ENCODE measurements around the gene KCNH8. TPM values are rescaled to one million over a fixed set of nuclear protein-coding genes. Genes with fewer than 3 reads are reported as not detected.
"Not testable (repeated sequence)": the region's sequence is repeated elsewhere in the genome, so short reads cannot be mapped to it uniquely, and the experiment has no call there.

The KCNH8 gene
- total RNA-seq, 1 experiment from 2014 or later: not detected

DNA sequence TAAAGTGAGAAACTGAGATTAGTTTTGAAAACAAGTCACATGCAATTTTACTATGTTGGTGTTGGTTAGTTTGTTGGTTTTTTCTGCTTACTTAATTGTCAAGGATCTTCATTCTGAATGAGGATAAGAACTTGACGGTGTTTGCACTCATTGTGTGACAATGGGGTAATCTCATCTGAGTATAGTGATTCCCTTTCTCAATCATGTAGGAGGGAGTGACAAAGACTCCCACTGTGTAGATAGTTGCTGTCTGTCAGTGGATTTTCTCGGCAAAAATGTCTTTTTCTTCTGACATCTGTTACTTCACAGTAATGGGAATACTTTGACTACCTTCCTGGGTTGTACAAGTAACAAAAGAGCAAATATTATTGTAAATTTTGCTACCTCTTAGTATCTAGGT, 23.5 kb downstream of the KCNH8 start:
- DNase-seq (ENCODE audit: low read depth): no peak

DNA sequence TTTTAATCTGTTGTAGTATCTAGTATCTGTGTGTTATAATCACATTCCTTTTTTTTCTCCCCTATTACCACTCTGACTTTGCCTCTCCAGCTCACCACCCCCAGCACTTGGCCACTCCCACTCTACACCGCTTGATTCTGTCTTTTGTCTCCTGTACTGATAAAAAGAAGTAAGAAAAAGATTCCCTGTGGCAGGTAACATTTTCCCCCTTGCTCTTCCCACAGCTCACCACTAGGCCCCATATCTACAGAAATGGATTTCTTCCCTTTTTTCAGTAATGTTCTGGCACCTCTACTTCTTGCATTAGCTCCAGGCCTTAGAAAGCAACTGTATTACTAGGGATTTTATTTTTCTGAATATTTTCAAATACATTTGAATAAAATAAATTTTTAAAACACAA, 25.6 kb downstream of the KCNH8 start:
- no peak for DNase-seq (ENCODE audit: low read depth)

DNA sequence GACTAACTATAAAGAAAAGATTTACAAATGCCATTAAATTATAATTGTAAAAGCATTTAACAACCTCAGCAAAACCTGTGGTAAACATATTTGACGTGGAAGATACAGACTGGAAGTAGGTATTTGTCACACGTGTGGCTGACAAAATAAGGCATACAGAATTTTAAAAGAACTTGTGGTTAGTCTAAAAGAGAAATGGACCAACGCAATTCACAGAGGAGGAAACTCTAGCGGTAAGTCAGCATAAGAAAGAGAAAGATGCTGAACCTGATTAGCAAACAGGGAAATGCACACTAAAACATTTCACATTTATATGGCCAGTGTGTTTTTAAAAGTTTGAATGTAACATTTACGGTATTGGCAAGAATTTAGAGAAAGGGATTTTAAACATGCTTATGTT, 35.3 kb downstream of the KCNH8 start:
- DNase-seq (ENCODE audit: low read depth): no peak

DNA sequence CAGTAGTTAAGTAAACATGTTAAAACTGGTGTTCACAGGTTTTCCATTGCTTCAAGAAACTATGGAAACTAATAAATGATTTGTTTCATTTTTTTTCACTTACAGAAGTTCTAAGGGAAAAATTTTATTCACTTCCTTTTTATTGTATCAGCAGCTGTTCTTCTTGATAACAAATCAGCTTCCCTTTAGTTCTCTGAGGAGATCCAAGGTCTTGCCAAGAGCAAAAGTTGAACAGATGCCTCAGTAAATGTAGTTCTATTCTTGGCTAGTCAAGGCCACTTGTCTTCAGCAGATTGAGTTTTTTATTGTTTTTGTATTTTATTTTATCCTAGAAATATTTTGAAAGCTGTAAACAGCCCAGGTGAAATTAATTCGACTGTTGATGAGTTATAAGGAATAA, 41.8 kb downstream of the KCNH8 start:
- DNase-seq (ENCODE audit: low read depth): no peak

DNA sequence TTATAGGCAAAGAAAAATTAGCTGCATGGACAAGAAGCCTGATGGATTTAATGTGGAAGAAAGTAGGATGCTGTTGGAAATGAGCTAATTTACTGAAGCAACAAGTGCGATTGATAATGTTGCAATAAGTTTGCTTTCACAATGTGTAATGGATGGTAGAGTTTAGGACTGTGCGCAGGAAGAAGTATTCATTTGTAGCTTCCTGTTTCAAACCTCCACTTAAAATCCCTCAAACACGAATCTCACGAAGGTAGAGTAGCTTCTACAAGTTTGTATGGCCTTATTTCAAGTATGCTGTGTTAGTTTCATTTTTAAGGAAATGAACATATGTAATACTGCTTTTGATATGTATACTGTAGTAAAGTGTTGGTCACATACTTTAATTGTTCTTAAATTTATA, 42.3 kb downstream of the KCNH8 start:
- DNase-seq (ENCODE audit: low read depth): no peak

DNA sequence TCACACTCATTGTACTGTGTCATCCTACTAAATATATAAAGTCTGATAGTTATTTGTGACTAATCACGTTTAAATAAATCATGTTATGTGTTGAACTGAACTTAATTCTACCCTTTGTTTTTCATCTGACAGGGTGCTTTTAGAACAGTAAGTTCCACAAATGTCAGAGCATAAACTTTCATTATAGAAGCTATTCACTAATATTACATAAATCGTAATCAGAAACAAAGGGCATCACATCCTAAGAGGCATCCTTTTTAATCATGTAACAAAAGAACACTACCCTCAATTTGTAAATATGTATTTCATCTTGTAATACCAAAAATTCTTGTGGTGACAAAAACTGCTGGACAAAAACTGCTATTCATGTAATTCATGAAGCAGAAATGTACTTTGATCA, 50.8 kb downstream of the KCNH8 start:
- no peak for DNase-seq (ENCODE audit: low read depth)

DNA sequence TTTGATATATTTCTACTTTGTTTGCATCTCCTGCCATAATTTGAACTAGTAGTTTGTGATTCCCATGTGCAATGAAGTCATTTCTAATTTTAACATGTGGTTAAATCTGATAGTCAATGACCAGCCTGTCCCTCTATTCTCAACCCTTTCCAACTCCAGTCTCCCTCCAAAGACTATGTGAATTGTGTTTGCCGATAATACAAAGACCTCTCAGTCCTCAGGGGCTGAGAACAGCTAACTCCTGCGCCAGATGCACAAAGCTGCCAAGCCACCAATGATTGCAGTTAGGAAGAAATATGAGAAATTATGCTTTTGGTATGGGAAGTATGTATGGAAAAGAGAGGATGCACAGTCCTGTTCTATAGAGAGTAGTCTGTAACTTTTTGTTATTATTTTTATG, 54.0 kb downstream of the KCNH8 start:
- DNase-seq (ENCODE audit: low read depth): no peak

DNA sequence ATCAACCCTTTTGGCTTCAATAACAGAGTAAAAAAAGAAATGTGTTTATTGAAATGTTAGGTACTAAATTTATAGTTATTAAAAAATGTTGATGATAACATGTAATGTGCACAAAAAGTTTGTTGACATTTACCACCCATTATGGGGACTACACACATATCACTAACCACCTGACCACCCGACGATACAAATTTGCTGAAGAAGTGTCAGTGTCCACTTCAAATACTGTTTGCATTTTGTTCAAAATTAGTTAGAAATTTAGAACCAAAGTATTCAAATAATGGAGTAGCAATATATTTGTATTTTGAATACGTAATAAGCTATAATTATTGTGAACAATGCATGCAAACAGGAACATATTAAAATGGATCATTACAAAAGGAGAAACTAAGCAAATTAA, 54.4 kb downstream of the KCNH8 start:
- no peak for DNase-seq (ENCODE audit: low read depth)

DNA sequence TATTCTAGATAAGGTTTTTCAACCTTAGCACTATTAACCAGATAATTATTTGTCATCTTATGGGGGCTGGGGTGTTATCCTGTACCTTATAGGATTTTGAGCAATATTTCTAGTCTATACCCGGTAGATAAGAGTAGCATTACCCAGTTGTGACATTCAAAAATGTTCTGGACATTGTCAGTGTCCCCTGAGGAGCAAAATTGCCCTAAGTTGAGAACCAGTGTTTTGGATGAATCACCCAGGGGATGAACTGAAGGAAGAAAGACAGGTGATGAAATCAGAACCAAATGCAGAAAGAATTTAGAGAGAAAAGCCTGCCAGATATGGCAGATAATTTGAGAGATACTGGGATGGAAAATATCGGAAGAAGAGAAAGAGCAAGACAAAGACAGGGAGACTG, 58.2 kb downstream of the KCNH8 start:
- no peak for DNase-seq (ENCODE audit: low read depth)

DNA sequence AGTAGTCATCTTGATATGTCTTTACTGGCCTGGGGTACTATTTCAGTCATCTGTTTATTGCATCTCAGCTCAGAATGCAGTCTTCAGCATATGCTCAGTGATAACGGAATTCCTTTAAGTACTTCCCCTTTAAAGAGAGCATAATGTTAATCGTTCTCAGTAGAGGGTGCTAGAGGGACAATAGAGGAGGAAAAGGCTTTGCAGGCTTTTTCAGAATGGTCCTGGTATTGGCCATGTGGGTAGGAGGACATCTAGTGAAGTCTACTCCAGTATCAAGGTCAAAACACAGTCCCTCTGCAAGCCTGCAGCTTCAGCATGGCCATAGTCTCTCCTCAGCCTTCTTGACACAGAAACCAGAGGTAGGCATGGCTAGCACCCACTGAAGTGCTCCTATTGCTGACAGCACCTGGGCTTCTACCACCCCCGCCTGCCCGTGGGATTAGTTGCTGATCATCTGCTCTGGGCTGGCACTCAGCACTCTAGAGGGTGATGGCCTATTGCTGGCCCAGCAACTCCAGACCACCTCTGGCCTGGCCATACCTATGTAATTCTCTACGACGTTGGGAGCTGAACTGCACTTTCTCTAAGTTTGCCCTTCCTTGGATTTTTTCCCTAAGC, 65.4 kb downstream of the KCNH8 start:
- peak; percentile 6 for DNase-seq (ENCODE audit: low read depth)

DNA sequence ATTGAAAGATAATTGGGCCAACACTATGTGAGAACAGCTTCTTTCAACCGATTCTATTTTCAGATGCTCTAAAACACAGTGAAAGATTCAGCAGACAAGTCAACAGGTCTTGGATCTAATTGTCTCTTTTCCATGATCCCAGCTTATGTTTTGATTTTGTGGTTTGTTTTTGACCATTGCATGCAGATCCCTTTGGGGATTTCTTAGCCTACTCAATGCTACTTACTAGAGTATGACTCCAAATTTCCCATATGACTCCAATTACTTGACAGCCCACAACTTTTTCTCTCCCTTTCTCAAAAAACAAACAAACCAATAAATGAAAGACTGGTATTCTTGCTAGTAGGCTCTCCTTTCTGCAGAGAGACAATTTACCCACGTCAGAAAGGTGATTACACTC, 67.1 kb downstream of the KCNH8 start:
- DNase-seq (ENCODE audit: low read depth): no peak

DNA sequence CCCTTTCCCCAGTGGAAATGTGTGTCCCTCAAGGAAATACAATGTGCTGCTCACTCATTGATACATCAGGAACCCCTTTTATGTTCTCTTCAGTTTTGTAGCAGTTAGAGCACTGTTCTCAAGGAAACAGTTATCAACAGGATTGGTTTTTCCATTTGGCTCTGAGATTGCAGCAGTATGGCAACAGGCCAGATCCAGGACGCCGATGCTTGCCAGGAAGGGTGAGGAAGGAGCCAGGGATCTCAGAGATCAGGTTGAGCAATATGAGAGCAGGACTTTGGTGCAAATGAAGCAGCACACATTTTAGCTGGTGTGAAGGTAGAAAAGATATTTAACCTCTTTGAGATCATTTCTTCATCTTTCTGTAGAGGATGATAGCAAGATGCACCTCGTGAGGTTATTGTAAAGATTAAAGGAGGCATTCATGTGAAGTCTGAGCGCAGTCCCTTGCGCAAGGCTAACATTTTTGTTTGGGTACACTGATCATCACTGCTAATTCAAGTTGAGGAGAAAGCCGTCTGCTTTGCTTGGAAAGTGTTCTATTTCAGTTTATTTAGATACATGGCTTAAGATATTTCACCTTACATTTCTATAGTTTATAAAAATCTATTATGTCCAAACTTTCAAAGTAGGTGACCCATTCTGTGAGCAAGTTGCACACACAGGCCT, 68.5 kb downstream of the KCNH8 start:
- no peak for DNase-seq (ENCODE audit: low read depth)

DNA sequence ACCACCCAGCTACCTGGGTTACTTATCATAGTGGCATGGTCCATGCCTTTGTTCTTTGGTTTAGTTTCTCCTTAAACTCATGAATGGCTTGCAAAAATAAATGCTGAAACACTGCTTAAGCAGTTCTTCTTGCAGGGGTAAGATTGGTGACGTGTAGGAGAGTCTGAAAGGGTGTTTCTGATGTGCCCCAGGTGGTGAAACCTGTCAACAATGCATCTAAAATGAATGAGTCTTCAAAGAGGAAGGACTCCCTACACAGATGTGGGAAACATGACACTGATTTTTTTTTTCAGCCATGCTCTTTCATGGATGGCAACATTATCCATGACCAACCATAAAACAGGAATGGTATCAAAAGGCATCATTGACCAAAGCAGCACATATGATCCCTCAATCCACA, 72.0 kb downstream of the KCNH8 start:
- no peak for DNase-seq (ENCODE audit: low read depth)

DNA sequence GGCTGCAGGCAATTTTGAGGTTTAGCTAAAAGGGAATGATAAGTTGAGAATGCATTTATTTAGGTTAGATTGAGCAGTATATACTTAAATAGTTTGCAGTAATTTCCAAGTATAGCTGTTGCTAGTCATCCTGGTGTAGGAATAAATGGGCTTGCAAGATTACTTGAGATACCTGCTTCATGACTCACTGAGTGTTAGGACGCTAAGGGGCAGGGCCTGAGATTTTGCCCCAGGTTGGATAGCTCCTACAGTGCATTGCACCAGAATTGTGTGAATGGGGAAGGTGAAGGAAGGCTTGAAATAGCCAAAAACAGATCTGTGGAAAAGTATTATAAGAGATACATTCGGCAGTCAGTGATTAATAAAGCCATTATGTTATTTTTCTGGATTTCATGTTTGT, 72.8 kb downstream of the KCNH8 start:
- no peak for DNase-seq (ENCODE audit: low read depth)

DNA sequence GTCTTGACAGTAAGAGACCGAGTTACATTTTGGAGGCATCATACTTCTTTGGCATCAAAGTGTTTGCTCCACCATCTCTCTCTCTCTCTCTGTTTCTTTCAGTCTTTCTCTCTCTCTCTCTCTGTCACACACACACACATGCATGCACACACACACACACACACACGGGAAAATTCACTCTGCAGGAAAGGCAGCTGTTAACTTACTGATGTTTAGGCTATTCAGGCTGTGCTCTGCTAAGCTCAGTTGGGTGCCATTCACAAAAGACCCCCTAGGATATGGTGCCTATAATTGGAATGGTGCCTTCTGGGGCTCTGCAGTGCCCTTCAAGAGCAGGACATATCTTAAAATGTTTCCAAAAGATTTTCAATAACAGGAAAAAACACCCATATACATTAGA, 78.2 kb downstream of the KCNH8 start:
- no peak for DNase-seq (ENCODE audit: low read depth)

DNA sequence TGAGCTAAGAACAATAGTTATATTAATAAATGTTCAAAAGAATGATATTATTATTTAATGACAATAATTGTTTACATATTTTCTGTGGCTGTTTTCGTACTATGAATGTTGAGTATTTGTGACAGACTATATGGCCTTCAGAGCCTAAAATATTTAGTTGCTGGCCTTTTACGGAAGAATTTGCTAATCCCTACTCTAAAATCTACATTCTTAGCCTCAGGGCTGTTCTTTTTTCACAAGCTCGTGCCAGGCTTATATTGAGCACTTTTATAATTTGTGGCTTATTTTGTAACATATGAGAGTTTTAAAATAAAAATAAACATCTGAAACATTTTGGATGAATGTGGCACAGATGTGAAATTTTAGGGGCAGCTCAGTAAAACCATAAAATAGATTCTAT, 79.9 kb downstream of the KCNH8 start:
- no peak for DNase-seq (ENCODE audit: low read depth)

DNA sequence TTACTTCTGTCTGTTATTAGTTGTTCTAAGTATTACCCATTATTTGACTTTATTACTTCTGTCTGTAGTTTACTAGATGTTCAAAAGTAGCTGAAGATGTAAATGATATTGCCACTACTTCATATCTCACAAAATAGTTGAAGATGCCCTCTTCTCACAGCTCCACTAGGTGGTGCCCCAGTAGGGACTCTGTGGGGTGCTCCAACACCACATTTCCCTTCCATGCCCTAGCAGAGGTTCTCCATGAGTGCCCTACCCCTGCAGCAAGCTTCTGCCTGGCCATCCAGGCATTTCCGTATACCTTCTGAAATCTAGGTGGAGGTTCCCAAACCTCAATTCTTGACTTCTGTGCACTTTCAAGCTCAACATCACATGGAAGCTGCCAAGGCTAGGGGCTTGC, 80.8 kb downstream of the KCNH8 start:
- DNase-seq (ENCODE audit: low read depth): peak; percentile 5

DNA sequence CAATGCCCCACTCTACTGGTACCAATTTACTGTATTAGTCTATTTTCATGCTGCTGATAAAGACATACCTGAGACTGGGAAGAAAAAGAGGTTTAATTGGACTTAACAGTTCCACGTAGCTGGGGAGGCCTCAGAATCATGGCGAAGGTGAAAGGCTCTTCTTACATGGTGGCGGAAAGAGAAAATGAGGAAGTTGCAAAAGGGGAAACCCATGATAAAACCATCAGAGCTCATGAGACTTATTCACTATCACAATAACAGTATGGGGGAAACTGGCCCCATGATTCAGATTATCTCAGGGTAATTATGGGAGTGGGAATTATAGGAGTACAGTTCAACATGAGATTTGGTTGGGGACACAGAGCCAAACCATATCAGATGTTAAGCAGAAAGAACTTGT, 81.6 kb downstream of the KCNH8 start:
- not testable (repeated sequence) for DNase-seq (ENCODE audit: low read depth)

DNA sequence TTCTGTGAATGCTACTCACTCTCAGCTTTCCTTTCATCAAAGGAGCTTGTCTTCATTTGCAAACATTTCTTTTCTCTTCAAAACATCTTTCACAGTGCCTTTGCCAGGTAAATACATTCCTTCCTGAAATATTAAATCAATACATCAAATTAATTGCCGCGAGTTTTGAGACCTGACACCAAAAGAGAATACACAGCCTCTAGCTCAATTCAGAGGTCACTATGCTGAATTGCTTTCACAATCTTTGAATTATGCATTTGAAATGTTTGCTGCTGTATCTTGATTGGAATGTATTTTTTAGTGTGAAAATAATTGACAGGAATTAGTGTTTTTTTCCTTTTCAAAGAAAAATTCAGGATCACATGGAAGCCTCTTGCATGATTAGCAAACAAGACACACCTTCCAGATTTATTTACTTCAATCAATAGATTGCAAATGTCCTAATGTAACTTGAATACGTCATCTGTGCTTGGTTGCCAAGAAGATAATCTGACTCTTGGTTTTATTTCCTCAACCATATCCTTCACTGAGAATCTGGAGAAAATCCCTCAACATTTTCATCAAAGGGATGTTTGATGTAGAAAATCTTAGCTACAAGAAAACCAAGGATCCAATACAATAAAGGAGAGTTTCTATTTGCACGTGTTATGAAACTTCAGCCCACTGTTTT, 83.6 kb downstream of the KCNH8 start:
- DNase-seq (ENCODE audit: low read depth): no peak

DNA sequence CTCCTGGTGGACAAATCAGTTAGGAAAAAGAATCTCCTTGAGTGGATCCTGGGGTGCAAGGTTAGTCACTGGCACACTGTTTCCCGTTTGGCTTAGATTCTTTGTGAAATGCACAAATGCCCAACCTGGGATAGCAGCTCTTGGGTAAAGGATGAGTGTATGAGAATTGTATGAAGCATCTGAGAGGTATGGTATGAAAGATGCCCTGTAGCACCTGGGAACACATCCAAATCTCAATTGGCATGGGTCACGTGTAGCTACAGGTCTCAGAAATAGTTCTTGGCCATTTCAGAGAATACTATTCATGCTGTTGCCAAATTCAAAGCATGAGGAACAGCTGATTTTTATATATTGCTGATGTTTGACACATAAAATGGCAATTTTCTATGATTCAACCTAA, 84.3 kb downstream of the KCNH8 start:
- DNase-seq (ENCODE audit: low read depth): no peak

DNA sequence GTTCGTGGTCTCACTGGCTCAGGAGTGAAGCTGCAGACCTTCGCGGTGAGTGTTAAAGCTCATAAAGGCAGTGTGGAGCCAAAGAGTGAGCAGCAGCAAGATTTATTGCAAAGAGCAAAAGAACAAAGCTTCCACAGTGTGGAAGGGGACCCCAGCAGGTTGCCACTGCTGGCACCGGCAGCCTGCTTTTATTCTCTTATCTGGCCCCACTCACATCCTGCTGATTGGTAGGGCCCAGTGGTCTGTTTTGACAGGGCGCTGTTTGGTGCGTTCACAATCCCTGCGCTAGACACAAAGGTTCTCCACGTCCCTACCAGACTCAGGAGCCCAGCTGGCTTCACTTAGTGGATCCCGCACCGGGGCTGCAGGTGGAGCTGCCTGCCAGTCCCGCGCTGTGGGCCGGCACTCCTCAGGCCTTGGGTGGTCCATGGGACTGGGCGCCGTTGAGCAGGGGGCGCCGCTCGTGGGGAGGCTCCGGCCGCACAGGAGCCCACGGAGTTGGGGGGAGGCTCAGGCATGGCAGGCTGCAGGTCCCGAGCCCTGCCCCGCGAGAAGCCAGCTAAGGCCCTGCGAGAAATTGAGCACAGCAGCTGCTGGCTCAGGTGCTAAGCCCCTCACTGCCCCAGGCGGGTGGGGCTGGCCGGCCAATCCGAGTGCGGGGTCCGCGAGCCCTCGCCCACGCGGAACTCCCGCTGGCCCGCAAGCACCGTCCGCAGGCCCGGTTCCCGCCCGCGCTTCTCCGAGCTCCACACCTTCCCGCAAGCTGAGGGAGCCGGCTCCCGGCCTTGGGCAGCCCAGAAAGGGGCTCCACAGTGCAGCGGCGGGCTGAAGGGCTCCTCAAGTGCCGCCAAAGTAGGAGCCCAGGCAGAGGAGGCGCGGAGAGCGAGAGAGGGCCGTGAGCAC, 85.8 kb downstream of the KCNH8 start:
- DNase-seq (ENCODE audit: low read depth): not testable (repeated sequence)

DNA sequence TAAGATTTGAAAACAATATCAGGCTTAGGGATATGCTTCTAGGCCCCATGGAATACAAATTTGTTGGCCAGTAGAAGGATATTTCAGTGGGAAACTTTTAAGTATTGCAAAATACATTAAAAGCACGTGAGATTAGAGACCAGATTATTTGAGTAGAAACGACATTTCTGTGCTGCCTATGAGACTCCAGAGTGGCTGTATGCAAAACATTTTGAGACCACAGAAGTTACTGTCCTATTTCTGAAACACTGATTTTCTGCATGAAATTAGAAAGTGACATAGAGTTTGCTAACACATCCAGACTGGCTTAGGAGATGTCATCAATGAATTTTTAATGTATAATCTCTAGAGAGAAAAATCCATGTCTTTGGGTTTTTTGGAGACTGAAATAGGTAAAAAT, 99.8 kb downstream of the KCNH8 start:
- no peak for DNase-seq (ENCODE audit: low read depth)

Measured in HT1080 (cell line).